ENCODE data around the gene GRIK1. TPM values are rescaled to one million over a fixed set of nuclear protein-coding genes. Genes with fewer than 3 reads are reported as not detected.

The GRIK1 gene
- total RNA-seq, 2 donors from 2014 or later: not detected

- H3K4me3 ChIP-seq (ENCODE audit: low read length): no peak overlapping the region
- no peak overlapping the region for H3K9ac ChIP-seq (ENCODE audit: extremely low read depth, low read length, poor library complexity, severe bottlenecking)
- no peaks in the 10 kb centered on the region for H3K36me3 Mint-ChIP-seq (ENCODE audit: low read depth)
- no peak overlapping the region for H3K27ac Mint-ChIP-seq
- no peak overlapping the region for H3K27ac ChIP-seq (ENCODE audit: low read depth, low read length)
- H3K27me3 Mint-ChIP-seq (ENCODE audit: insufficient read depth): no peaks in the 10 kb centered on the region
- no peaks in the 10 kb centered on the region for H3K4me1 Mint-ChIP-seq
- H3K27me3 ChIP-seq (ENCODE audit: control insufficient read depth, insufficient read depth, low read length, poor library complexity, severe bottlenecking): no peaks in the 10 kb centered on the region
- 94% methylated on average over 5 to 6 of the region's 7 CpGs for WGBS, 2 experiments (ENCODE audit: insufficient coverage in 1 of 2, insufficient read length in 1 of 2)
- no peaks in the 10 kb centered on the region for H3K9me3 ChIP-seq (ENCODE audit: control insufficient read depth, low read length)
- H3K4me1 ChIP-seq (ENCODE audit: control insufficient read depth, insufficient read depth, low read length): no peaks in the 10 kb centered on the region
- H3K4me3 Mint-ChIP-seq: no peak overlapping the region
- no peaks in the 10 kb centered on the region for H3K9me3 Mint-ChIP-seq
- no peak for DNase-seq
- TF ChIP-seq CTCF (conservative IDR thresholded peaks at IDR 0.05): no peak
- no peaks in the 10 kb centered on the region for H3K36me3 ChIP-seq (ENCODE audit: control insufficient read depth, insufficient read depth, low read length)
Observed at GRCh38 chr21:29578306-29578705, 361.5 kb downstream of the GRIK1 start.

GRCh38 chr21:29571949-29572348 is 367.8 kb downstream of the GRIK1 start:
- Histone ChIP-seq H3K4me3 (ENCODE audit: low read length) (no peak overlapping the region), H3K9ac (ENCODE audit: extremely low read depth, low read length, poor library complexity, severe bottlenecking) (no peak overlapping the region), H3K27ac (ENCODE audit: low read depth, low read length) (no peak overlapping the region), H3K4me1 (ENCODE audit: control insufficient read depth, insufficient read depth, low read length) (no peaks in the 10 kb centered on the region), H3K36me3 (ENCODE audit: control insufficient read depth, insufficient read depth, low read length) (no peaks in the 10 kb centered on the region), H3K27me3 (ENCODE audit: control insufficient read depth, insufficient read depth, low read length, poor library complexity, severe bottlenecking) (no peaks in the 10 kb centered on the region), H3K9me3 (ENCODE audit: control insufficient read depth, low read length) (no peaks in the 10 kb centered on the region)
- Mint-ChIP-seq H3K4me3 (no peak overlapping the region), H3K4me1 (no peaks in the 10 kb centered on the region), H3K36me3 (ENCODE audit: low read depth) (no peaks in the 10 kb centered on the region), H3K27me3 (ENCODE audit: insufficient read depth) (no peaks in the 10 kb centered on the region), H3K9me3 (no peaks in the 10 kb centered on the region), H3K27ac (no peak overlapping the region)
- TF ChIP-seq CTCF (conservative IDR thresholded peaks at IDR 0.05): no peak
- no peak for DNase-seq
- WGBS, 2 experiments (ENCODE audit: insufficient coverage in 1 of 2, insufficient read length in 1 of 2): 94 to 95% methylated on average over 7 of the region's 7 CpGs

GRCh38 chr21:29568020-29568697 is 371.6 kb downstream of the GRIK1 start:
- Histone ChIP-seq H3K36me3 (ENCODE audit: control insufficient read depth, insufficient read depth, low read length) (no peaks in the 10 kb centered on the region), H3K4me3 (ENCODE audit: low read length) (no peak overlapping the region), H3K9me3 (ENCODE audit: control insufficient read depth, low read length) (no peaks in the 10 kb centered on the region), H3K27ac (ENCODE audit: low read depth, low read length) (no peak overlapping the region), H3K9ac (ENCODE audit: extremely low read depth, low read length, poor library complexity, severe bottlenecking) (no peak overlapping the region), H3K4me1 (ENCODE audit: control insufficient read depth, insufficient read depth, low read length) (no peaks in the 10 kb centered on the region), H3K27me3 (ENCODE audit: control insufficient read depth, insufficient read depth, low read length, poor library complexity, severe bottlenecking) (no peaks in the 10 kb centered on the region)
- no peaks in the 10 kb centered on the region for H3K4me1 Mint-ChIP-seq
- H3K36me3 Mint-ChIP-seq (ENCODE audit: low read depth): no peaks in the 10 kb centered on the region
- H3K27me3 Mint-ChIP-seq (ENCODE audit: insufficient read depth): no peaks in the 10 kb centered on the region
- 90% methylated on average over 1 of the region's 1 CpG; no CpG with 5 or more reads in 1 of the 2 experiments for WGBS, 2 experiments (ENCODE audit: insufficient coverage in 1 of 2, insufficient read length in 1 of 2)
- no peak for TF ChIP-seq CTCF (conservative IDR thresholded peaks at IDR 0.05)
- no peak overlapping the region for H3K4me3 Mint-ChIP-seq
- no peaks in the 10 kb centered on the region for H3K9me3 Mint-ChIP-seq
- H3K27ac Mint-ChIP-seq: no peak overlapping the region
- DNase-seq: no peak
